Fibroblast of skin of left biceps (primary cell): ENCODE data around the gene CRYZL1.
"Not testable (repeated sequence)": the region's sequence is repeated elsewhere in the genome, so short reads cannot be mapped to it uniquely, and the experiment has no call there.

Experiments
- DNase-seq, 2 experiments: peaks; one replicate each; pipeline ENCODE4 v3.0.0-alpha.2; 2013; ENCODE audit warnings: low read depth in 2 of 2

CRYZL1 gene

GRCh38 chr21:33626151-33626550 is 15.4 kb downstream of the CRYZL1 start:
- not testable (repeated sequence) for DNase-seq

GRCh38 chr21:33622253-33622652 is 19.3 kb downstream of the CRYZL1 start:
- DNase-seq: no peak

DNA sequence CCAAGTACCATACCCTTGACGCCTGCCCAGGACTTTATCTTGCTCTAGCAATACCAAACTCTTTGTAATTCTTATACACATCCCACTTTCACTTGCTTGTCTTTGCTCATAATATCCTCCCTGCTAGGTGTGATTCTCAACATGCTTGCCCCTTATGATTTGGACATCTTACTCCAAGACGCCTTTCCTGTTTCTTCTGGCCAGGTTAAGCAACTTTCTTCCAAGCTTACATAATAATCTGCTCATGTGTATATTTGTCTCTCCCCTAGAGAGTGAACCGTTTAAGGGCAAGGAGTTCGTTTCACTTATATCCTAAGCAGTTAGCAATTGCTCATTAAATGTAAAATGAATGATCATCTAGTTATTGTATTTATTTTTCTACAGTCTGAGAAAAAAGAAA is 21.8 kb downstream of the CRYZL1 start:
- DNase-seq: no peak

GRCh38 chr21:33618407-33618806 is 23.1 kb downstream of the CRYZL1 start:
- no peak for DNase-seq

GRCh38 chr21:33617565-33617964 is 24.0 kb downstream of the CRYZL1 start:
- DNase-seq: not testable (repeated sequence)

DNA sequence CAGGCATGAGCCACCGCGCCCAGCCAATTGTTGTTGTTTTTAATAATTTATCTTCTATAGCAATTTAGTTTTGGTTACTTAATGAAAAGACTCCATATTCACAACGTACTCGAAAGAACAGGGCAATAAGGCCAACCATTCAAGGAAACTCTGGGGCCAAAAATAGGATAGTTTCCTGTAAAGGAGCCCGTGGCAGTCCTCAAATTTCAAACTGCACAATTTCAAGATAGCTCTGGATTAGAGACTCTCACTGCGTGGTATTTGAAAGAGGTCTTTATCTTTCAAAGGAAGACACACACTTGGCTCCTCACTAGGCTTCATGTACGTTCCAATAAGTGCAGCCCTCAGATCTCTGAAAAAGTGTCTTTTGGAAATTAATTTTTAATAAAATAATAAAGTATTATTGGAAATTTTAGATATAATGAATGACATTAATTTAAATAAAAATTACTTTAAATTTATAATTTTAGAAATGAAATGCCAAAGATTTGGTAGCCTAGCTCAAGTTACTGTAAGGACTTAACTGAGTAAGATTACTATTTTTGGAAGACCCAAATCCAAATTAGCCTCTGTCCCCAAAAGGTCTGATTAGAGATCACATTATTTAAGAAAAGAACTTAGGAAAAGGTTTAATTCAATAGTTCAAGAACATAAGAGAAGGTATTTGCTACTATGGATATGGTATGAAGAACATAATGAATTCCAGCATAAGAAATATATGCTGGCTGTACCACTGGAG is 30.4 kb downstream of the CRYZL1 start:
- no peak for DNase-seq

GRCh38 chr21:33608559-33608958 is 33.0 kb downstream of the CRYZL1 start:
- DNase-seq: no peak

- DNase-seq: no peak
These were observed 43.5 kb downstream of the CRYZL1 start for GRCh38 chr21:33598051-33598450.

GRCh38 chr21:33588485-33589335 is 52.8 kb downstream of the CRYZL1 start, which contains the start of gene DONSON:
Gene DONSON, minus strand, starts transcription at chr21:33588684. Its CDS starts 43 bp downstream, at chr21:33588641.
- peak; percentile 37 to 50 for DNase-seq

GRCh38 chr21:33587792-33588484 is 53.6 kb downstream of the CRYZL1 start:
- DNase-seq: no peak

DNA sequence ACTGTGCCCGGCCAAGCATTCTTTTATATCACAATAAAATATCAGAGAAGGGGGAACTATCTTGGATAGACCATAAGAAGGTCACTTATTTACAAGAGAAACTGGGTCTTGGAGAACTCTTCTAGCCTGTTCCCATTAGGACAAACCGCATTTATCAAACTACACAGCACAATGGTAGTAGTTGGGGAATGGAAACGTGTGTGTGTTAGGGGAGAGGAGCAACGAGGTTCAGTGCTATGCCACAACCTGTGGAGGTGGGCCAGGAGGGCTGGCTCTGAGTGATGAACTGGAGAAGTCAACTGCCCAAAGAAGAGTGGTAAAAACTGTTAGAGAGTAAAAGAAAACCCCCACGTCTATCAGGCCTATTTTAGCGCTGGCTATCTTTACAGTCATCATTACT is 54.6 kb downstream of the CRYZL1 start:
- DNase-seq: no peak

DNA sequence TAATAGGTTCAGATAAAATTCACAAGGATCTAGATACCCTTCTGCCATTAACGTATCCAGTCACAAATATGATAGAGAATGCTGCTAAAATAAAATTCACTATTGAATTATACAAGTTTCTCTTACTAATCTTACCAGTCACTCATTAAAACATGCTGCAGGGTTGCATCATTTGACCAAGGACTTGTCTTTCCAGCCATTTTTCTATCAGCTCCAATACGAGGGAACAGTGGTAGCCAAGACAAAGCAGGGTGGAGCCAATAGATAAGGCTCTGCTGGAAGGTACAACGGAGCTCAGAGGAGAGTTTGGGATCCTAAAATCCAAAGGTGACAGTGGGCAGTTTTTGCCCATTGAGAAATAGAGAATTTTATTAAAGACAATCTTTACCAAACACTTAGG is 57.1 kb downstream of the CRYZL1 start:
- DNase-seq: no peak

DNA sequence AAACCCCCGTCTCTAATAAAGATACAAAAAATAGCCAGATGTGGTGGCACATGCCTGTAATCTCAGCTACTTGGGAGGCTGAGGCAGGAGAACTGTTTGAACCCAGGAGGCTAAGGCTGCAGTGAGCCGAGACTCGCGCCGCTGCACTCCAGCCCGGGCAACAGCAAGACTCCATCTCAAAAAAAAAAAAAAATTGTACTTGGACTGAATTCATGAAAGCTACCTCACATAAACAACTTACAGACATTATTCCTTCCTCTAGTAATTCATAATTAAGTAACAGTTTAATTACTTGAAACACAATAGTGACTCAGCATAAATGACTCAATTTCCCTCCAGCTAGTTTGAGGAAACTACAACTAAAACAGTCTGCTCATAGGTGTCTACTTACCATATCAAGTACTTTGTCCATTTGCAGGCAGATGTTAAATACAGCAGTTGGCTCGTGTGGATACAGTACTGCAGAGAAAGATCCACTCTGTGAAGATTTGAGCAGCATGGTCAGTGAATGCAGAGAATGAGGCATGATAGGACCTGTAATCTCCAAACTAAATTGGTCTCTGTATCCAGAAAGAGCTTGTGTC is 62.5 kb downstream of the CRYZL1 start:
- DNase-seq: no peak

GRCh38 chr21:33578214-33578613 is 63.3 kb downstream of the CRYZL1 start:
- DNase-seq: peak; percentile 21 to 26

DNA sequence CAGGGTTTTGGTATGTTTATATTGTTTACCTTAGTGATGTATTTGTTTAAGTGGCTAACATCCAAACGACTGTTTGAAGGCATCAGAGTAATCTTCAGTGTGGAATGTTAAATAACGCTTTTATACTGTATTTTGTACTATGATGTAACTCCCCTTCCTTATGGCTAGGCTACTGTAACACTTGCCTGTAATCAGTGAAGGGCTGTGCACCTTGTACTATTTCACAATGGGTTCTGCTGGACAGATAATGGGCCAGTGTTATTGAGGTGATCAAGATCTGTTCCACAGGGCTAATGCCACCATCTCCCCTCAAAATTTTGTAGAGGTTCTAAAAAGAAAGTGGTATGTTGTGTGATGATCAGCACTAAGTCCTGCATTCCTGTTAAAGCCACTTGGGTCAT is 64.8 kb downstream of the CRYZL1 start:
- not testable (repeated sequence) for DNase-seq

DNA sequence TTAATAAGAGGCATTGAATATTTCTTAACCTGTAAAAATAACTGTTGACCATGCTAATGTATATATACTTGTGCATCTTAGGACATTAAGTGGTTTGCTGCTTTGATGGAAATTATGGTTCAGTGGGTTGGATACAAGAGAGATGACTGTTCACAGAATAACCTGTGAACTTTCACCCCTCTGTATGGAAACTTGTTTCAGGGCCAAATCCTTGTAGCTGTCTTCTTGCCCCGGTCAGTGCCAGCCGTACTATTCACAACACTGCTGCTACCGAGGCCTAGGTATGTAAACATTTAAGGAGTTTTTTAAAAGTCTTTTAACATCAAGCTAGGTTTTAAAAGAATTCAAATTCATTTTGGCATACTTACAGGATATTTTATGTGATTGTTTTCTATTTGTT is 69.2 kb downstream of the CRYZL1 start:
- DNase-seq: no peak

DNA sequence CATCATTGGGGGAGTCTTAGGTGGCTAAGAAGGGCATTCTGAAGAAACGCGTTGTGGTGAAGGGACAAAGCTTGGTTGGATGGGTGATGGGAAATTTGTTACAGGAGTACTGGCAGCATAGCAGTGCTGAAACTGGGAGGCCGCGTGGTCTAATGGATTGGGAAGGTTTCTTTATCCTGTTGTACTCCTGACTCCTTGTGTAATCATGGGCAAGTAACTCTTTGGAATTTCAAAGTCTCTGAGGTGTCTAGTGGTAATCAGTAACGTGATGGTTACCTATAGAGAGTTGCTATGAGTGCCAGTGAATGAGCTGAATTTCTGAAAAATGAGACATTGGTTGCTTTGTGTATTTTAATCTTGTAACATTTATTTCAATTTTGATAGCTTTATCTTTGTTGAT is 71.5 kb downstream of the CRYZL1 start:
- no peak for DNase-seq

DNA sequence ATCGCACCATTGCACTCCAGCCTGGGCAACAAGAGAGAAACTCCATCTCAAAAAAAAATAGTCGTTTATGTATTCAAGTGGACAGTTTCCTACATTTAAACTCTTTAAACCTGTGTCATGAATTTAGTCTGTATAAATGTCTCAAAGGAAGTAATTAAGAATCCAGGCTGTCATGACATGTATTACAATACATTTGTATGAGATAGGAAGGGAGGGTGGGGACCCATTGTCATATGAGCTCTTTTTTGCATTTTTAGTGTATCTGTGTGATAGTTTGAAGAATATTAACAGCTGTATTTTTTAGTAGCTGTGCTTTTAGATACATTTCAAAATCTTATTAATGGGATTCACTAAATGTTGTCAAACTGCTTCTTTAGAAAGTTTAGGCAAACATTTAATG is 73.1 kb downstream of the CRYZL1 start:
- DNase-seq: no peak

DNA sequence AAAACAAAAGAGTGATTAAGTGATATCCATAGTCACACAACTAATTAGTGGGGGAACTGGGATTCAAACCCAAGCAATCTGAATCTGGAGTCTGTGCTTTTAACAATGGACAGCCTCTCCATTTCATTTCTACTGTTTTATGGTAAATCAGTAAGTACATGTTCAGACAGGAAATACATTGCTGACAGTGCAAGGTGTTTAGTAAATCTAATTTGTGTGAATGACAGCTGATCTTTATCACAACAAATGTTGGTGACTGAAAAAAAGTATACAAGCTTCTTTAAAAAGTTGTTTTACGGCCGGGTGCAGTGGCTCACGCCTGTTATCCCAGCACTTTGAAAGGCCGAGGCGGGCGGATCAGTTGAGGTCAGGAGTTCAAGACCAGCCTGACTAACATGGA is 73.6 kb downstream of the CRYZL1 start:
- no peak for DNase-seq

- no peak for DNase-seq
These were observed 75.0 kb downstream of the CRYZL1 start for GRCh38 chr21:33566514-33566913.

DNA sequence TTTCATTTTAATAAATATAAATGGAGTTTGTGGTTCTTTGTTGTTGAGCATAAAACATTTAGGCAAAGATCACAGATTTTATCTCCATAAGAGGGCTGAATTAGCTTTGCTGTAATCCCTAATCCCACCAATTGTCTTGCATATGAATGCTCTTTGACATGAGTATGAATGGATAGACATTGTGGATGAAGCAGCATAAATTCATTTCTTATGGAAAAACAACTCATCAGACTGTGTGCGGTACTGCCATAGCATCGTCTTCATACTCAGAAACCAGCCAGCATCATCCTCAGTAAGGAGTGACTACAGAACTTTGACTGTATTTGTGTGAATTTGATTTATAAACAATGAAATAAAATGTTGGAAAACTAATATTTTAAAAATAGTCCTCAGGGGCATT is 79.2 kb downstream of the CRYZL1 start:
- no peak for DNase-seq

DNA sequence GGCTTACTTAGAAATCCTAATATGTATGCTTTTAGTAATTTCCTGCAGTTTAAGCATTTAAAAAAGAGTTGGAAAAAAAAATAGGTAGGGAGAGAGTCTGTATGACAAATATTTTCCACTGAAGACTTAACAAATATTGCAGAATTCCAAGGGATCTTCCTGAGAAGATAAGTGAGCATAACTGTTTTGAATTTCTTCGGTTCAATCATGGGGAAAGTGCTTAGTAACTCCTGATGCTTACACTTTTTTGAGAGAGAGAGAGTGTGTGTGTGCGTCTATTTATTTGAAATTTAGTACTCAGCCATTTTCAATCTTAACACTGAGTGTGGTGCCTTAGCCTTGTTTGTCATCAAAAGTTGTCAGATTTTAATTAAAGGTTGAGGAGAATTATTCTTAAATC is 80.2 kb downstream of the CRYZL1 start:
- DNase-seq: no peak
